ENCODE results near the gene TRABD2B. TPM values are rescaled to one million over a fixed set of nuclear protein-coding genes. Genes with fewer than 3 reads are reported as not detected.

TRABD2B gene
- total and polyA plus RNA-seq, 2 donors (not counting 1 experiment from before 2014, with no cell fraction given), result under 0.01 TPM; not detected in 1

DNA sequence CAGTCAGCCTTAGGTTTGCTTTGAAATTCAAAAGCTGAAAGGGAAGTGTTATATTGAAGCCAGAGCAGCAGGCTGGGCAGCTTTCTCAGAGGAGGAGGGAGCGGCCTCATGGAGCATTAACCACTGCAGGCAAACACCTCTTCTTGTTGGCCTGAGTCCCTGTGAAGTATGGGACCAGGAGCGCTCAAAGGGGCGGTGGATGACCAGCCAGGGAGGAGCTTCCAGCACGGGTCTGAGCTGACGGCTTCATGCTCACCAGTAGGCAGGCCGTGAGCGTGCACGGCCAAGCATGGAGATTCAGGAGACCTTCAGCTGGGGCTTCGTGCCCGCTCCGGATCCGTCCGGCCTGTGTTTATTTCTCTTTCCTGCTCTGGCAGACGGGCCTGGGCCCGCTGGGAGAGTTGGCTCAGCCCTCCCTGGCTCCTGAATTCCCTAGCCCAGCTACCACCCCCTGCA, 245.2 kb downstream of the TRABD2B start:
- no peak overlapping the region for H2AFZ ChIP-seq (ENCODE audit: low read length)
- no peak overlapping the region for H3K9ac ChIP-seq (ENCODE audit: insufficient read depth, low read length)

DNA sequence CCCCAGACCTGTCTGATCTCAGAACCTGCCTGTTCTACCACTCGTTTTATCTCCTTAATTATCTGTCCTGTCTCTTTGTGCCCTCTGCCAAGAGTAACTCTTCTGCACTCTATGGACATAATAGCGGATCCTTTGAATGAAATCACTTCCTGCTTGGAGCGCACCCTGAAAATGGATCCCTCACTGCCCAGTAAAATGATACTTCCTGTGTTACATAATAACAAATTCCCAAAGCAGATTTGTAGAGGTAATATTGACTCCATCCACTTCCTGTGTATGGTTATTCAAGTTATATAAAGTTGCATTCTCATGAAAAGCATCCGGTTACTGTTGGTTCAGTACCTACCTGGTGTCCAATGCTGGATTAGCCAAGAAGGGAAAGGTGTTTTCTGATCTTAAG, 246.0 kb downstream of the TRABD2B start:
- Histone ChIP-seq H3K4me3 (replicated peaks in 1 of 4; ENCODE audit: control extremely low read depth in 1 of 4, insufficient read depth in 1 of 4, low read depth in 3 of 4, low read length in 4 of 4) (no peak overlapping the region), H4K20me1 (ENCODE audit: control insufficient read depth, extremely low read depth, insufficient read depth, low read length) (no peaks in the 10 kb centered on the region), H3K4me1 (ENCODE audit: control insufficient read depth, extremely low read depth, insufficient read depth, low read length) (no peaks in the 10 kb centered on the region), H3K79me2 (ENCODE audit: control insufficient read depth, insufficient read depth, low read length) (no peaks in the 10 kb centered on the region), H3K4me2 (ENCODE audit: extremely low read depth, insufficient read depth, low read length) (no peak overlapping the region), H3K9me3 (ENCODE audit: control insufficient read depth, insufficient read depth, low read depth, low read length) (no peaks in the 10 kb centered on the region), H3K27ac (ENCODE audit: insufficient read depth, low read length) (no peak overlapping the region), H2AFZ (ENCODE audit: low read length) (no peak overlapping the region), H3K36me3 (ENCODE audit: control insufficient read depth, insufficient read depth, low read length) (no peaks in the 10 kb centered on the region), H3K27me3 (ENCODE audit: control insufficient read depth, insufficient read depth, low read length) (no peaks in the 10 kb centered on the region), H3K9ac (ENCODE audit: insufficient read depth, low read length) (no peak overlapping the region)
- TF ChIP-seq, protein P1, sequence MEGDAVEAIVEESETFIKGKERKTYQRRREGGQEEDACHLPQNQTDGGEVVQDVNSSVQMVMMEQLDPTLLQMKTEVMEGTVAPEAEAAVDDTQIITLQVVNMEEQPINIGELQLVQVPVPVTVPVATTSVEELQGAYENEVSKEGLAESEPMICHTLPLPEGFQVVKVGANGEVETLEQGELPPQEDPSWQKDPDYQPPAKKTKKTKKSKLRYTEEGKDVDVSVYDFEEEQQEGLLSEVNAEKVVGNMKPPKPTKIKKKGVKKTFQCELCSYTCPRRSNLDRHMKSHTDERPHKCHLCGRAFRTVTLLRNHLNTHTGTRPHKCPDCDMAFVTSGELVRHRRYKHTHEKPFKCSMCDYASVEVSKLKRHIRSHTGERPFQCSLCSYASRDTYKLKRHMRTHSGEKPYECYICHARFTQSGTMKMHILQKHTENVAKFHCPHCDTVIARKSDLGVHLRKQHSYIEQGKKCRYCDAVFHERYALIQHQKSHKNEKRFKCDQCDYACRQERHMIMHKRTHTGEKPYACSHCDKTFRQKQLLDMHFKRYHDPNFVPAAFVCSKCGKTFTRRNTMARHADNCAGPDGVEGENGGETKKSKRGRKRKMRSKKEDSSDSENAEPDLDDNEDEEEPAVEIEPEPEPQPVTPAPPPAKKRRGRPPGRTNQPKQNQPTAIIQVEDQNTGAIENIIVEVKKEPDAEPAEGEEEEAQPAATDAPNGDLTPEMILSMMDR (conservative IDR thresholded peaks at IDR 0.05 in 1 of 2, IDR thresholded peaks at IDR 0.05 in 1 of 2; ENCODE audit: low read depth in 1 of 2, low read length in 2 of 2), result no peak
- TF ChIP-seq EZH2 (IDR thresholded peaks at IDR 0.05; ENCODE audit: low read length, missing control alignments), result no peak
- DNase-seq (ENCODE audit: low read depth in 2 of 2), result no peak

More for the DNA sequence above, 245.2 kb downstream of the TRABD2B start:
- Histone ChIP-seq H3K79me2 (ENCODE audit: control insufficient read depth, insufficient read depth, low read length) (no peaks in the 10 kb centered on the region), H3K27me3 (ENCODE audit: control insufficient read depth, insufficient read depth, low read length) (no peaks in the 10 kb centered on the region), H3K27ac (ENCODE audit: insufficient read depth, low read length) (no peak overlapping the region), H3K4me3 (replicated peaks in 1 of 4; ENCODE audit: control extremely low read depth in 1 of 4, insufficient read depth in 1 of 4, low read depth in 3 of 4, low read length in 4 of 4) (no peak overlapping the region), H3K4me2 (ENCODE audit: extremely low read depth, insufficient read depth, low read length) (no peak overlapping the region), H4K20me1 (ENCODE audit: control insufficient read depth, extremely low read depth, insufficient read depth, low read length) (no peaks in the 10 kb centered on the region), H3K4me1 (ENCODE audit: control insufficient read depth, extremely low read depth, insufficient read depth, low read length) (no peaks in the 10 kb centered on the region), H3K9me3 (ENCODE audit: control insufficient read depth, insufficient read depth, low read depth, low read length) (no peaks in the 10 kb centered on the region), H3K36me3 (ENCODE audit: control insufficient read depth, insufficient read depth, low read length) (no peaks in the 10 kb centered on the region)
- no peak for DNase-seq (ENCODE audit: low read depth in 2 of 2)
- TF ChIP-seq, protein P1 (conservative IDR thresholded peaks at IDR 0.05 in 1 of 2, IDR thresholded peaks at IDR 0.05 in 1 of 2; ENCODE audit: low read depth in 1 of 2, low read length in 2 of 2), result no peak
- TF ChIP-seq EZH2 (IDR thresholded peaks at IDR 0.05; ENCODE audit: low read length, missing control alignments), result no peak

DNA sequence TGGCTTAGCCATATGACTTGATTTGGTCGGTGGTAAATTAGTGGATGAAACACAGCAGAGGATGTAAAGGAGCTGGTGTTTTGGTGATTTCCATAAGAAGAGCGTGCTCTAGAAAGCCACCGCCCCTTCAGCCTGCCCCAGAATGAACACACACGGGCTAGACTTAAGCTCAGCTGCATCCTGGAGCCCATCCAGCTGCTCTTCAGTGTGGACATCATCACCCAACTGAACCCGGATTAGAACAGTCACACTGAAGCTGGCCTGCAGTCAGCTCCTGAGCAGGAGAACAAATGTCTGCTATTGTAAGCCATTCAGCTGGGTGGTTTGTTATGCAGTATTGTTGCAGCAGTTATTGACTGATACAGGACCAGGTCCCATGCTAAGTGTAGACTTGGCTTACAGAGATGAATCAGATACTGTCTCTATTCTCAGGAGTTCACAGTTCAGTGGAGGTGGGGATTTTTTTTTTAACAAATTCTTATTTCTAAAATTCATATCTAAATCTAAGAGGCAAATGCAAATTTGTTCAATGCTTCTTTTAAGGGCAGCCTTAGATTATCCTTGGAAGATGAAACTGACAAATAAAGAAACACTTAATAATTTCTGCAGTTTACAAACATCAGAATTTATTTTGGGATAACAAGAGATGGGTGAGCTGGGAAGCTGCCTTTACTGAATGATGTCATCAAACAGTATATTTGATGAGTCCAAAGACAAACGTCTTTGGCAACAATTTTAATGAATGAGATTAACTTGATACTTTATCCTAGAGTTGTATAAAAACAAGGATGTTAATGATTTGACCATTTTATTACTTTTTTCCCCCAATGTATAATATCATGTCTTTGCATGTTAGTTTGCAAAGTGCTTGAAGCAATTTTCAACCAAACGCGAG, 251.2 kb downstream of the TRABD2B start:
- no peak for TF ChIP-seq EZH2 (IDR thresholded peaks at IDR 0.05; ENCODE audit: low read length, missing control alignments)
- TF ChIP-seq, protein P1 (conservative IDR thresholded peaks at IDR 0.05 in 1 of 2, IDR thresholded peaks at IDR 0.05 in 1 of 2; ENCODE audit: low read depth in 1 of 2, low read length in 2 of 2), result no peak
- H4K20me1 ChIP-seq (ENCODE audit: control insufficient read depth, extremely low read depth, insufficient read depth, low read length), result no peaks in the 10 kb centered on the region
- no peaks in the 10 kb centered on the region for H3K4me1 ChIP-seq (ENCODE audit: control insufficient read depth, extremely low read depth, insufficient read depth, low read length)
- no peaks in the 10 kb centered on the region for H3K36me3 ChIP-seq (ENCODE audit: control insufficient read depth, insufficient read depth, low read length)
- H3K27me3 ChIP-seq (ENCODE audit: control insufficient read depth, insufficient read depth, low read length), result no peaks in the 10 kb centered on the region
- H2AFZ ChIP-seq (ENCODE audit: low read length), result no peak overlapping the region
- no peak overlapping the region for H3K4me2 ChIP-seq (ENCODE audit: extremely low read depth, insufficient read depth, low read length)
- DNase-seq (ENCODE audit: low read depth in 2 of 2), result no peak
- no peak overlapping the region for H3K4me3 ChIP-seq (replicated peaks in 1 of 4; ENCODE audit: control extremely low read depth in 1 of 4, insufficient read depth in 1 of 4, low read depth in 3 of 4, low read length in 4 of 4)
- H3K9ac ChIP-seq (ENCODE audit: insufficient read depth, low read length), result no peak overlapping the region
- H3K9me3 ChIP-seq (ENCODE audit: control insufficient read depth, insufficient read depth, low read depth, low read length), result no peaks in the 10 kb centered on the region
- H3K27ac ChIP-seq (ENCODE audit: insufficient read depth, low read length), result no peak overlapping the region
- no peaks in the 10 kb centered on the region for H3K79me2 ChIP-seq (ENCODE audit: control insufficient read depth, insufficient read depth, low read length)
